ENCODE data around the gene KLHDC3.

KLHDC3 gene

DNA sequence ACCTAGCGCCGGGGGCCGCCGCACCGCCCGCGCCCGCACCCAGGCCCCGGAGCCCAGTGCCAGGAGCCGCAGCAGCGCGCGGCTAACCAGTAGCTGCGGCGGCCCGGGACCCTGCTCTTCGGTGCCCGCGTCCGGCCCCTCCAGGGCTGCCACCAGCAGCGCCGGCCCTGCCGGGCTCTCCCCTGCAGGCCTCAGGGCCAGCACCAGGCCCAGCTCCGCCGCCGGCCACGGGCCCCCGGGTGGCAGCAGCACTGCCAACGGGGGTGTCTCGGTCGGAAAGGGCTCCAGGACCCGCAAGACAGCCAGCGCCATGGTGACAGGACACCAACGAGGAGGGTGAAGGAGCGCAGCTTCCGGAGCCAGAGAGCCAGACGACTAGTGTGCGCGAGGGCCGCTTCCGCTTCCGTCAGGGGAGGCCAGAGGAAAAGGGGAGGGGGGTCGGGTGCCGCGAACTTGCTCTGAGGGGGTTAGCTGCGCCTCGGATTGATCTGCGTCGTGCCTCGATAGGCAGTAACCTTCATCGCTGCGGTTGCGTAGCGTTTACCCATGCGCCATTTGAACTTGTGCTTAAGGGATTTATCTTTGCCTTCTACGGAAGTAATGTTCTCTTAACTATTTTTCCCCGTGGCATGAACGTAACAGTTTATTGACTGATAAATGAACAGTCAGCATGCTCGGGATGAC lies 35.1 kb upstream of the KLHDC3 start, which contains the start of gene PEX6:
Gene PEX6, minus strand, starts transcription at position 343 of the 684 bp plus-strand sequence. Its CDS starts 31 bp downstream, at position 312.
- TF ChIP-seq, protein P1, sequence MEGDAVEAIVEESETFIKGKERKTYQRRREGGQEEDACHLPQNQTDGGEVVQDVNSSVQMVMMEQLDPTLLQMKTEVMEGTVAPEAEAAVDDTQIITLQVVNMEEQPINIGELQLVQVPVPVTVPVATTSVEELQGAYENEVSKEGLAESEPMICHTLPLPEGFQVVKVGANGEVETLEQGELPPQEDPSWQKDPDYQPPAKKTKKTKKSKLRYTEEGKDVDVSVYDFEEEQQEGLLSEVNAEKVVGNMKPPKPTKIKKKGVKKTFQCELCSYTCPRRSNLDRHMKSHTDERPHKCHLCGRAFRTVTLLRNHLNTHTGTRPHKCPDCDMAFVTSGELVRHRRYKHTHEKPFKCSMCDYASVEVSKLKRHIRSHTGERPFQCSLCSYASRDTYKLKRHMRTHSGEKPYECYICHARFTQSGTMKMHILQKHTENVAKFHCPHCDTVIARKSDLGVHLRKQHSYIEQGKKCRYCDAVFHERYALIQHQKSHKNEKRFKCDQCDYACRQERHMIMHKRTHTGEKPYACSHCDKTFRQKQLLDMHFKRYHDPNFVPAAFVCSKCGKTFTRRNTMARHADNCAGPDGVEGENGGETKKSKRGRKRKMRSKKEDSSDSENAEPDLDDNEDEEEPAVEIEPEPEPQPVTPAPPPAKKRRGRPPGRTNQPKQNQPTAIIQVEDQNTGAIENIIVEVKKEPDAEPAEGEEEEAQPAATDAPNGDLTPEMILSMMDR (conservative IDR thresholded peaks at IDR 0.05; ENCODE audit: control insufficient read depth, insufficient read depth, low read depth, low read length) = no peak
- peak within 1 kb of the TSS; percentile 61 for H3K4me3 ChIP-seq (ENCODE audit: control insufficient read depth, low read depth, low read length)
- DNase-seq (ENCODE audit: low read depth) = peak; percentile 81

GRCh38 chr6:42979523-42980177 lies 34.4 kb upstream of the KLHDC3 start:
- DNase-seq (ENCODE audit: low read depth) = peak; percentile 62
- TF ChIP-seq, protein P1 (conservative IDR thresholded peaks at IDR 0.05; ENCODE audit: control insufficient read depth, insufficient read depth, low read depth, low read length) = no peak
- H3K4me3 ChIP-seq (ENCODE audit: control insufficient read depth, low read depth, low read length) = peak overlapping the region; percentile 61

GRCh38 chr6:42981836-42982235 lies 32.2 kb upstream of the KLHDC3 start:
- TF ChIP-seq, protein P1 (conservative IDR thresholded peaks at IDR 0.05; ENCODE audit: control insufficient read depth, insufficient read depth, low read depth, low read length) = no peak
- peak; percentile 32 for DNase-seq (ENCODE audit: low read depth)
- no peak overlapping the region for H3K4me3 ChIP-seq (ENCODE audit: control insufficient read depth, low read depth, low read length)

DNA sequence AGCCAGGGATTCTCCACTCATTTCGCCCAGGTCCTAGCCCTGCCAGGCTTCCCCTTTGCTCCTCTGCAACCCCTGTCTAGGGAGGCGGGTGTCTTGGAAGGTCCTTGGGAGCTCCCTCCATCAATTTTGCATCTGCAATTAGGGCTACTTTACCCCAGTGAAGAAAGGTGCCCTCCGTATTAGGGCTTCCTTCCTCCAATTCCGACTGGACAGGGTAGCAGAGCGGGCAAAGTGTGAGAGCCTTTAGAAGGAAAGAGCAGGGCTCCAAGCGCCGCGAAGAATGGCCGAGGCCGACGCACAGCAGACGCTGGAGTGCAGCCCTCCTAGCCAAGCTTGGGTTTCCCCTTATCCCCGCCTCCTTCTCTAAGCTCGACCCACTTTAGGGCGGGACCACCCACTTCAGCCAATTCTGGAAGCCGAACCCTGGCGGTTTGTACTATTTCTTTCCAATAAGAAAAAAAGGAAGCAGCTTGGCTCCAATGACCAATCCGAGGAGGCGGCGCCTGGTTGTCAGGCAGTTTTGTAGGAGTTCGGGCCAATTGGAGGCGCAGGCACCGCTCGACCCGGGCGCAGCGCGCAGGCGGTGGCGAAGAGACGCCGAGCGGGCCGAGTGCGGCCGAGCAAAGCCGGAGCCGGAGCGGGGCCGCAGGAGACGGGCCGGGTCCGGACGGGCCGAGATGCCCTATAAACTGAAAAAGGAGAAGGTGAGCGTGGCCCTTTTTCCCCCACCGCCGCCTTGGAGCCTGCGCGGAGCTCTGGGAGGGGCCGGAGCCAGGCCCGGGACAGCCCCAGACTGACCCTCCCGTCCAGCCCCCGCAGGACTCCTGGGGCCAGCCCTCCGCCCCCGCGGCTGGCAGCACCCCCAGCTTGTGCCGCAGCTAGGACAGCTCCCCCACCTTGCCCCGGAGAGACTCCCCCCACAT lies 29.8 kb upstream of the KLHDC3 start, which contains the start of gene PPP2R5D:
Gene PPP2R5D, plus strand, starts transcription at position 570 of the 923 bp plus-strand sequence. Its CDS starts 108 bp downstream, at position 678.
- TF ChIP-seq, protein P1 (conservative IDR thresholded peaks at IDR 0.05; ENCODE audit: control insufficient read depth, insufficient read depth, low read depth, low read length) = no peak
- H3K4me3 ChIP-seq (ENCODE audit: control insufficient read depth, low read depth, low read length) = peak within 1 kb of the TSS; percentile 70
- peak; percentile 99 for DNase-seq (ENCODE audit: low read depth)

GRCh38 chr6:42984924-42985475 lies 29.0 kb upstream of the KLHDC3 start:
- DNase-seq (ENCODE audit: low read depth) = no peak
- H3K4me3 ChIP-seq (ENCODE audit: control insufficient read depth, low read depth, low read length) = peak overlapping the region; percentile 70
- TF ChIP-seq, protein P1 (conservative IDR thresholded peaks at IDR 0.05; ENCODE audit: control insufficient read depth, insufficient read depth, low read depth, low read length) = no peak
